NCI-H2196 (cell line): ENCODE measurements around the gene ITPR1.
"Not testable (repeated sequence)": the region's sequence is repeated elsewhere in the genome, so short reads cannot be mapped to it uniquely, and the experiment has no call there.

Experiments used
- DNase-seq: peaks from one replicate; lab custom pipeline; 2025; ENCODE audit not compliant: unreplicated experiment; lab: John Stamatoyannopoulos, UW

The ITPR1 gene

DNA sequence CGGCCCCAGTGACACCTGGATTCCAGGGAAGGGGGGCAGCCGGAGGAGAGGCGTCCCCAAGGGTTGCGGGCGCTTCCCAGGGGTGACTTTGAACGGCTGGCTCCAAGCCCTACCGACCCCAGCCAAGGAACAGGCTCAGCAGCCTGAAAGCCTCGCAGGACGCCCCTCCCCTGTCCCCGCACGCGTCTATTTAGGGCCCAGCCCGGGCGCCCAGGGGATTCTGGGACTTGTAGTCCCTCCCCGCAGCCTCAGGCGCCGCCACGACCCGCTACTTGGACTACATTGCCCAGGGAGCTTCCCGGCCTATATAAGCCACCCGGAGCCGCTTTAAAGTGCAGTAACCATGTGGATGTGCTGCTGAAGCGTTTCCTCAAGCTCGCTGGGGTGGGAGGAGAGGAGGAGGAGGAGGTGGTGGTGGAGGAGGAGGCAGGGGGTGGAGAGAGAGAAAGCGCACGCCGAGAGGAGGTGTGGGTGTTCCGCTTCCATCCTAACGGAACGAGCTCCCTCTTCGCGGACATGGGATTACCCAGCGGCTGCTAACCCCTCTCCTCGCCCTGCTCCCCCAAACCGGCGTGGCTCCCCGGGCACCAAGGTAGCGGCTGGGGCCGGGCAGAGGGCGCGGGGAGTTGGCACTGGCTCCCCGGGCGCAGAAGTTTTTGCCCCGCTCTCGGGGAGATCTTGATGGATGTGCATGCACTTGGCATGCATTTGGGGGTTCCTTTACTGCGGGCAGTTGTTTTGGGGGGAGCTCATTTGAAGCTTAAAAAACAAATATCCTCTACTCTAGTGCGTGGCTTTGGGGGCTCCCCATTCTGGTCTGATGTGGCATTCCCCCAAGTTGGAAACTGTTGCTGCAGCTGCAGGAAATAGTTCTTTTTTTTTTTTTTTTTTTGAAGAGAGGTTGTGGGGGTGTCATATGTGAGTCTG, at the start of gene ITPR1:
ITPR1 (plus strand) TSS at position 335 of the 927 bp plus-strand sequence. CDS start 23,144 bp downstream, outside the sequence.
- peak; percentile 73 for DNase-seq

DNA sequence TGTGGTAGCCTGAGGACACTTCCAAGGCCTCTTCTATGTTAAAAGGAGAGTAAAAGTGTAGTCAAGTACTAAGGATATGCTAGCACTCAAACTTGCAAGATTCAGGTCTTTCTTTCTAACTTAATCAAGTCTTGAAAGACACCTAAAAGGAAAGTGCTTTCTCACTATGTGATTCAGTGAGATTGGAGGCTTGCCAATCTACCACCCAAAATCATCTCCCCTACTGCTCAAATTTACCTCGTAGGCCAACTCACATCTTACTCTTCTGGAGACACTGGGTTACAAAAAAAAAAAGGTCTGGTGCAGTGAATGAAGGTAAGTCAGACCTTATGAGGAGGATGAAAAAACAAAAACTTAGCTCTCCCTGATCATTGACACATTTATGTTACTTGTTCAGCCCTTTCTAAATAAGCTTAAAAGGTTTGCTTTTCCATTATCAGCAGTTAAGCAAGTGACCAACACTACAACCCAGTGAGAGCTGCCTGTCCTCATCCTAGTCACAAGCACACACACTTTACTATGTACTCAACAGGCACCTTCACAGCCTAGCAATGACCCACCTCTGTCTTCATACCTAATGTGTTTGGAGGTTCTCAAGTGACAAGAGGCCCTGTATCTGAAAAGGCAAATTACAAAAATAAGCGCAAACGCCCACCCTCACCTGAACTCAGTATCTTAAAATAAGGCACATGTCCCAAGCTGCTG, 45.7 kb upstream of the ITPR1 start:
- DNase-seq: no peak

DNA sequence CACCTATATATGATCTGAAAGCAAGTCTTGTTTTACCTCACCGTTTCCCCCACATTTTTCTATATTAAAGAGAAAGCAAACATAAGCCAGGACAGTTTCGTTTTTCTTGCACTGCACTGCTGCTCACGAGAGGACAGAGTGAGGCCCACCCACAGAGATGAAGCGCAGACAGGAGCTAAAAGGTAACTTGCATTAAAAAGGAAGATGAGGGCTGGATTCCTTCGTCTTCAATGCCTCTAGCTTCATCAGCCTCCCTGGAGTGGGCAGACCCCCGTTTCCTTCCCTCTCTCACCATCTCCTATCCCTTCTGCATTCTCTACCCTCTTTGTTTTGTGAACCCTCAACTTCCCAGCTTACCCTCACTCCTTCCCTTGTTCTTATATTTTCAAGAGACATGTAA, 45.0 kb upstream of the ITPR1 start:
- no peak for DNase-seq

DNA sequence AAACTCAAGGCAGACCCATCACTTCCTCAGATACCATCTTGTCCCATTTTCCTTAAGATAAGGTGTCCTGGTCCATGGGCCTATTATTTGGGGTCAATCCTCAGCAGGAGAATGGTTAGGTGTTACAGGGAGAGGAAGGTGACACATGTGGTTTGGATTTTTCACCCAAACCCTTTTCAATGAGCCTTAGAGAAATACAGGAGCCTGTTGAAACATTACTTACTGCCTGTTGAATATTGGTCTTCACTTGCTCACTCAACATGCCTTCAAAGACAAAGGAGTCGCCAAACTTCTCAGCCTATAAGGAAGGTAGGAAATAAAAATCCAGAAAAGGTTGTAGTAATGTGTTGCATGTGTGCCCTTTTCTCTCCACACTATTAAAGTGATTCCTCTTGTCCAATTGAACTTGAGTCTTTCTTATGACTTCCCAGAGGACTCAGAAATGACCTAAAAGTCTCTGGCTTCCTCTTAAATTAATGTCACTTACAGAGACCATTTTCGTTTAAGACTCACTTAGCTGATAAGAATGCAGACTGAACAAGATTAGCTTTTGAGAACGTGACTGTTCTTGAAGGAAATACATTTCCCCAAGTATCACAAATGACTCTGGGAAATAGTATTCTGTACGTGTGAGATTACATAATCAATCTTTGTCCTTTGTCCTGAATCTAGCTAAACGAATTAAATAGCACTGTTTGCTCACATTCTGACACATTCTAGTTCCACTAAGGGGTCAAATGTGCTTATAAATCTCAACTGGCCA, 43.9 kb upstream of the ITPR1 start:
- DNase-seq: no peak

DNA sequence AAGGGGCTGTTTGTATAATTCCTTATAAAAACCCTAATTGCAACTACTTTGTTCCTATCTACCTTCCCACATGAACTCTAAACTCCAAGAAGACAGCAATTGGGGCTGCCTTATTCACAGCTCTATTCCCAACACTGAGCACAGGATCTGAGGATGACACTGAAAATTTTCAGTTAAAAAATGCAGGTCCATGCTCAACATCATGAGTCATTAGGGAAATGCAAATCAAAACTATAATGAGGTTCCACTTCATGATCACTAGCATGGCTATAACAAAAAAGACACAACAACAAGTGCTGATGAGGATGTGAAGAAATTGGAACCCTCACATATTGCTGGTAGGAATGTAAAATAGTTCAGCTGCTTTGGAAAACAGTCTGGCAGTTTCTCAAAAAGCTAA, 39.0 kb upstream of the ITPR1 start:
- no peak for DNase-seq

GRCh38 chr3:4456780-4457179, 36.4 kb upstream of the ITPR1 start:
- not testable (repeated sequence) for DNase-seq

DNA sequence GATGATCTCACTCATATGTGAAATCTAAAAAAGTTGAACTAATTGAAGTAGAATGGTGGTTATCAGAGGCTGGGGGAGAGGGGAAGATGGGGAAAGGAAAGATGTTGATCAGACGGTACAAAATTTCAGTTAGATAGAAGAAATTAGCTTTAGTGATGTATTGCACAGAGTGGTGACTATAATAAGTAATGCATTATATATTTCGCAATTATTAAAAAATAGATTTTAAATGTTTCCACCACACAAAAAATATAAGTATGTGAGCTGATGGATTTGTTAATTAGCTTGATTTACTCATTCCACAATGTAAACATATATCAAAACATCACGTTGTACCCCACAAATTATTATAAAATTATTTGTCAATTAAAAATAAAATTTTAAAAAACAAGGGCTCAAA, 34.2 kb upstream of the ITPR1 start:
- DNase-seq: no peak

DNA sequence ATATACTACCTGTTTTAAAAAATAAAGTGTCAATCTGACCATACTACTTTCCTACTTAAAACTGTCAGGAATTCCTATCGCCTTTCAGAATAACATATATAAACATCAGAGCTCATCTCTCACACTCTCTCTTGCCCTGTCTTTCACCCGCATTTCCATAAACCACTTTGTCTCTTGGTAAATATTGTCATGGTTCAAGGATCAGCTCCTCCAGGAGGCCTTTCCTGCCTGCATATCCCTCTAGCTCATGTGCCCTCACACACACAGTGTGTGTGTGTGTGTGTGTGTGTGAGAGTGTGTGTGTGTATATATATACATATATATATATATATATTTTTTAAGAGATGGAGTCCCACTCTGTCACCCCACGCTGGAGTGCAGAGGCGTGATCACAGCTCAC, 32.8 kb upstream of the ITPR1 start:
- DNase-seq: no peak

GRCh38 chr3:4461468-4462090, 31.6 kb upstream of the ITPR1 start:
- DNase-seq: no peak

- no peak for DNase-seq
Observed at GRCh38 chr3:4462369-4463040, 30.6 kb upstream of the ITPR1 start.

DNA sequence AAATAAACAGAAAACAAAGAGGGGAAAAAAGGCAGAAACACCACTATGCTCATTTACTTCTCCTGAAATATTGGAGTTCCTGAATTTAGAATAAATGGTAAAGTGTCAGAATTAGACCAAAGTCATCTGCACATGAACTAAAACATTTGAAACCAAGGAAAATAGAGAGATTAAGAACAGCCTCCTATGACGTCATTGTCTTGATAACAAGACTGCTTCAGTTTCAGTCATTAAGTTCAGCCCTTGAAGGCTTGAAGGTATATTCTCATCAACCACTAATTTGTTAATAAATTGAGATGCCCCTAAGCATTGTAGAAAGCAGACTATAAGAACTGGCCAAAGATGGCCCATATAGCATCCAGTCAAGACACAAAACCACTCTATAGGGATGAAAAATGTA, 28.6 kb upstream of the ITPR1 start:
- no peak for DNase-seq

- DNase-seq: peak; percentile 62
Observed at GRCh38 chr3:4466741-4467521, 26.2 kb upstream of the ITPR1 start, which contains the start of gene SUMF1. SUMF1 (minus strand) TSS chr3:4467269; CDS start chr3:4467245, 24 bp downstream.

DNA sequence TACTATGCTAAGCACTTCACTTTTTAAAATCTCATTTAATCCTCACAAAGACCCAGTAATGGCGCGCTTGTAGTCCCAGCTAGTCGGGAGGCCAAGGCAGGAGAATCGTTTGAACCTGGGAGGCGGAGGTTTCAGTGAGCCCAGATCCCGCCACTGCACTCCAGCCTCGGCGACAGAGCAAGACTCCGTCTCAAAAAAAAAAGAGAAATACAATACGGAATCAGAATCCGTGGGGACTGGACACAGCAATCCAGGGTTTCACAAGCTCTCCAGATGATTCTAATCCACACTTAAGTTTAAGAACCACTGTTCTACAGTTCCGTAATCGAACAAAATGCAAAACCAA, 25.7 kb upstream of the ITPR1 start:
- no peak for DNase-seq

- no peak for DNase-seq
Observed at GRCh38 chr3:4471907-4472306, 21.2 kb upstream of the ITPR1 start.

GRCh38 chr3:4472312-4472711, 20.8 kb upstream of the ITPR1 start:
- DNase-seq: no peak

- no peak for DNase-seq
Observed at GRCh38 chr3:4472766-4473165, 20.4 kb upstream of the ITPR1 start.

DNA sequence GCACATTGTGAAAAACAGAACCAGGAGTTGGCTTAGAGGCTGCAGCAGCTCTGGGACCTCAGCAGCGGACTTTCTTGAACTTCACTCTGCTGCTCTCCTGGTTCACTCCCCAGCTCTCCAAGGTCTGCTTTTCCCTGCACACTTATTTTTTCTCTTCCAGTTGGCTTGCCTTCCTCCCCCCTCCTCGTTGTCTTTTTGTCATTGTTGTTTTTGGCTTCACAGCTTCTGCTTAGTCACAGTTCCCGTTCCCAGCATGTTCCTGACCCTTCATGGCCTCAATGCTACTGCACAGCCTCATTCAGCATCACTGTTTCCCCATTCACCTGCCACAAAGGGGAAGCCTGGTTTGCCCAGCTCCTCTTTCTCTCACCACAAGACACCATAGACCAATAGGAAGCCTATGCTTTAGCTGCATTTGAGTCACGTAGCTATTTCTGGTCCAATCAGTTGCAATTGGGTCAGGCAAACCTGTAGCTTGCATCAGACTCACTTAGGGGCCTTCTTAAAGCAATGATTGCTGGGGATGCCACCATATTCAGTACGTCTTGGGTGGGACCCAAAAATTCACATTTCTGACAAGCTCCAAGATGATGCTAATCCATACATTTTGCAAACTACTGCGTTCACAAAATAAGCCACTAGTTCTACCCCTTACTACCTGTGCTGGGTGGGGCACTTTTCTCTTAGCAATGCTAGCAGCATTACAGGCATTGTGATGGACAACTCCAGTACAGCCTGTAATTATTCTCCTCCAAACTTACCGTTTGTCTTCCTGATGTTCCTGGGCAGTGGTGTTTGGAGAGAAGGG, 18.3 kb upstream of the ITPR1 start:
- DNase-seq: no peak

GRCh38 chr3:4475804-4476203, 17.3 kb upstream of the ITPR1 start:
- no peak for DNase-seq

DNA sequence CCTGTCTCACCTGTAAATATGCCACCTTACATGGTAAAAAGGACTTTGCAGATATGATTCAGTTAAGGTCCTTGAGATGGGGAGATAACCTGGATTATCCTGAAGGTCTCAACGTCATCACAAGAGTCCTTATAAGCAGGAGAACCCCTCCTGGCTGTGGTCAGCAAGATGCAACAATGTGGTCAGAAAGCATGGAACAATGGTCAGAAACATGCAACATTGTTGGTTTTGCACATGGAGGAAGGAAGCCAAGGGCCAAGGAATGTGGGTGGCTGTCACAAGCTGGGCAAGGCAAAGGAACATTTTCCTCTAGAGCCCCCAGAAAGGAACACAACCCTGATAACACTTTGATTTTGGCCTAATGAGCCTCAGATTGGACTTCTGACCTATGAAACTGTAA, 16.7 kb upstream of the ITPR1 start:
- no peak for DNase-seq
